MCF 10A (cell line): ENCODE data around the gene DBR1. TPM values are rescaled to one million over a fixed set of nuclear protein-coding genes. Genes with fewer than 3 reads are reported as not detected.
A peak's percentile ranks its signal among the peaks of the same experiment; 100 is the strongest.

Experiments used
- BruUV-seq: library from RNA; stranded (reverse); fragments of 400-500 nt; replicated peaks from 2 replicates; lab custom pipeline; 2021; lab: Mats Ljungman, UMichigan
- CTCF ChIA-PET: fragments of 300-600 bp; sonication (Branson Sonifier 250); formaldehyde crosslinking; extraction: SDS; loops from one replicate; lab custom pipeline; 2021; ENCODE audit warnings: antibody characterized with exemption, inconsistent platforms; lab: Yijun Ruan, JAX
- POLR2A ChIA-PET: fragments of 300-600, 350-650 bp; sonication (Branson Sonifier 250); formaldehyde crosslinking; extraction: SDS; loops from one replicate; lab custom pipeline; 2020; ENCODE audit warnings: antibody characterized with exemption, inconsistent platforms; lab: Yijun Ruan, JAX
- DNase-seq: peaks from one replicate; pipeline ENCODE4 v3.0.0-alpha.2; 2018; ENCODE audit not compliant: unreplicated experiment
- H3K27ac Mint-ChIP-seq: one replicate; pipeline ENCODE4 v1.8.0; 2022; ENCODE audit warnings: mild to moderate bottlenecking, low read depth, mixed read lengths; ENCODE audit not compliant: unreplicated experiment
- H3K27me3 Mint-ChIP-seq: one replicate; pipeline ENCODE4 v1.8.0; 2022; ENCODE audit warnings: mixed read lengths; ENCODE audit not compliant: insufficient read depth, unreplicated experiment
- H3K36me3 Mint-ChIP-seq: one replicate; pipeline ENCODE4 v1.8.0; 2022; ENCODE audit warnings: mild to moderate bottlenecking, moderate library complexity, mixed read lengths; ENCODE audit not compliant: insufficient read depth, unreplicated experiment
- H3K4me1 Mint-ChIP-seq: one replicate; pipeline ENCODE4 v1.8.0; 2022; ENCODE audit warnings: mixed read lengths; ENCODE audit not compliant: insufficient read depth, unreplicated experiment
- H3K4me3 Mint-ChIP-seq: one replicate; pipeline ENCODE4 v1.8.0; 2022; ENCODE audit warnings: mild to moderate bottlenecking, moderate library complexity, mixed read lengths; ENCODE audit not compliant: unreplicated experiment
- H3K9me3 Mint-ChIP-seq: one replicate; pipeline ENCODE4 v1.8.0; 2022; ENCODE audit warnings: mixed read lengths; ENCODE audit not compliant: unreplicated experiment
- CTCF ChIP-seq: fragments of 200-600 bp; IDR thresholded peaks from one replicate; pipeline ENCODE4 v1.8.0; 2022; ENCODE audit warnings: antibody characterized with exemption, mild to moderate bottlenecking; ENCODE audit not compliant: unreplicated experiment
- intact Hi-C: fragments of 100-400 bp; cut with micrococcal nuclease; formaldehyde crosslinking; loops from 2 replicates; pipeline ENCODE4 v1.14.1; 2022
- total RNA-seq: library from RNA; stranded (reverse); gene quantifications from 2 replicates; pipeline ENCODE4 v1.2.3, GENCODE V29; 2022

Gene DBR1
- total RNA-seq, 1 experiment from 2014 or later: 12.4 TPM

- H3K4me3 Mint-ChIP-seq: no peak overlapping the region
- POLR2A ChIA-PET: interaction anchor here (4.3 kb wide), 1 partner anchor 11 kb away, joined by 81 read pairs; the partner anchor contains the start of gene DBR1
These were observed 10.3 kb upstream of the DBR1 start for GRCh38 chr3:138184994-138185393.

GRCh38 chr3:138180375-138181029, 5.8 kb upstream of the DBR1 start:
- Mint-ChIP-seq H3K4me1 (no peaks in the 10 kb centered on the region), H3K36me3 (no peaks in the 10 kb centered on the region), H3K27ac (no peak overlapping the region), H3K27me3 (peaks cover 11% of the 10 kb centered on the region), H3K4me3 (no peak overlapping the region), H3K9me3 (no peaks in the 10 kb centered on the region)
- peak; percentile 61 for DNase-seq
- ChIA-PET POLR2A (interaction anchor here (0.7 kb wide), 1 partner anchor 10 kb away, joined by 3 read pairs; no protein-coding TSS in a partner anchor), CTCF (interaction anchor here (0.6 to 1.6 kb wide), 15 partner anchors 9 to 741 kb away, joined by 3 to 6 read pairs (median 3); no protein-coding TSS in a partner anchor)
- BruUV-seq: no TSS peak
- intact Hi-C loops: loop anchor here (1.0 to 10.0 kb wide), 4 partner anchors 90 to 742 kb away; partner anchors contain the start of genes CEP70 and NME9
- TF ChIP-seq CTCF: peak; percentile 48

More at GRCh38 chr3:138184994-138185393, 10.3 kb upstream of the DBR1 start:
- no peak for DNase-seq
- Mint-ChIP-seq H3K4me1 (peaks cover 21% of the 10 kb centered on the region), H3K9me3 (no peaks in the 10 kb centered on the region), H3K27me3 (no peaks in the 10 kb centered on the region), H3K27ac (no peak overlapping the region), H3K36me3 (no peaks in the 10 kb centered on the region)
- intact Hi-C loops: loop anchor here (10.0 kb wide), 1 partner anchor 410 kb away; the partner anchor contains the start of gene CEP70
- CTCF ChIA-PET: interaction anchor here (0.7 to 0.9 kb wide), 3 partner anchors 69 to 698 kb away, joined by 3 to 4 read pairs (median 3); no protein-coding TSS in a partner anchor
- TF ChIP-seq CTCF: no peak
- no TSS peak for BruUV-seq

DNA sequence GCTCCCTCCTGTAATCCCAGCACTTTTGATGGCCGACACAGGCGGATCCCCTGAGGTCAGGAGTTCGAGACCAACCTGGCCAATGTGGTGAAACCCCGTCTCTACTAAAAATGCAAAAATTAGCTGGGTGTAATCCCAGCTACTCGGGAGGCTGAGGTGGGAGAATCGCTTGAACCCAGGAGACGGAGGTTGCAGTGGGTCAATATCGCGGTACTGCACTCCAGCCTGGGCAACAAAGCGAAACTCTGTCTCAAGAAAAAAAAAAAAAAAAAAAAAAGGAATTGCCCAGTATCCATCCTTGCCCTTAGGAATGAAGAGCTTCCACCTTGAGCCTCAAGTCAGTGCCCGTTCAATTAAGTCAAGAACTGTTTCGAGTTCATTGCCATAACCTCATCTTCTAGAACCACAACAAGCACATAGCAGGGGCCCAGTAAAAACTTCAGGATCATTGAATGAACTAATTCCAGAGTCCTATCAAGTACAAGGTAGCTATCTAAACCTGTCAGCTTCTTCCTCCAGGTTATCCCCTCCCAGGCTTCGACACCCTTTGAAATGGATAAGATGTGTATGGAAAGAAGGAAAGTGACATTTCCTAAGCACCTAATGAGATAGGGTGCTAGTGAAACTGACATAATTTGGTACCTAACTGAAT, 826 bp downstream of the DBR1 start:
- intact Hi-C loops: loop anchor here (1.0 kb wide), 1 partner anchor 106 kb away; no protein-coding TSS in a partner anchor
- peak overlapping the region; percentile 89 for H3K4me3 Mint-ChIP-seq
- ChIA-PET POLR2A (interaction anchor here (0.6 to 5.3 kb wide), 13 partner anchors 10 to 1822 kb away, joined by 3 to 81 read pairs (median 4); partner anchors contain the start of genes ARMC8, DZIP1L, FAIM and MRAS), CTCF (interaction anchor here (0.6 to 2.4 kb wide), 11 partner anchors 11 to 1421 kb away, joined by 3 to 5 read pairs (median 3); partner anchors contain the start of gene DZIP1L)
- H3K27me3 Mint-ChIP-seq: peaks cover 9% of the 10 kb centered on the region
- H3K4me1 Mint-ChIP-seq: peaks cover 12% of the 10 kb centered on the region
- no peak for DNase-seq
- peaks cover 26% of the 10 kb centered on the region for H3K36me3 Mint-ChIP-seq
- BruUV-seq: no TSS peak
- peak overlapping the region; percentile 93 for H3K27ac Mint-ChIP-seq
- H3K9me3 Mint-ChIP-seq: no peaks in the 10 kb centered on the region
- no peak for TF ChIP-seq CTCF
